NOMO-1 treated with dmso at 0.1 percent for 144 hours (cell line): ENCODE data around the gene PPM1F.

Source experiments
- DNase-seq: peaks from one replicate; lab custom pipeline; 2025; ENCODE audit not compliant: unreplicated experiment; lab: John Stamatoyannopoulos, UW

Gene PPM1F

DNA sequence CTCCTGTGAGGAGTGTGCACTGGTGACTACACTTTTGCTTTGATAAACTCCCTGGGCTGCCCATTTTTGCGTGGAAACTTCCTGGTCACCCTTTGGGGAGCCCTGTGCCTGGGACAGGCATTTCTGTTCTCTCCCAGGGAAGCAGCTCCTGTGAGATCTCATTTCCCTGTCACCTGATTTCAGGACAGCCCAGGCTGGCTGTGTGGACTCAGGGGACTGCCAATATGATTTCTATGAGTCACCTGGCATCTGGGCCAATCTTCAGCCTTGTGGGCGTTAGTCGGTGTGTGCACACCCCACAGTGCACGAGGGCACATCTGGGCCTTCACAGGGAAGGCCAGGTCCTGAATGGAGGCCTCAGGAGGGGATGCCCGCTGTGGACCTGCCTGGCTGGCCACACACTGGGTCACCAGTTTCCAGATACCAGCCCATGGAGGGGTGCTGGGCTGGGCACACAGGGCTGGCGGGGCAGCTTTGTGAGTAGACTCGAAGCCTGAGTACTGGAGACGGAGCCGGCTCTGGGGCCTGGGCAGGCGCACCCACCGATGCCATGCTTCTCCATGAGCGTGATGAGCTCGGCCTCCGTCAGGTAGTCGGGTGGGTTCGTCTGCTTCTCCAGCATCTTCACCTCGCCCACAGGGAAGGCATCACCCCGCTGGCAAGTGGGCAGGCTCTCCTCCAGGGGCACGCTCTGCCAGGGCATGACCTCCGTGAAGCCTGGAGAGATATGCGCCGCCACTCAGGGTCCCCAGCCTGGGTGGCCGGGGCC, 9.4 kb upstream of the PPM1F start:
- DNase-seq = no peak

DNA sequence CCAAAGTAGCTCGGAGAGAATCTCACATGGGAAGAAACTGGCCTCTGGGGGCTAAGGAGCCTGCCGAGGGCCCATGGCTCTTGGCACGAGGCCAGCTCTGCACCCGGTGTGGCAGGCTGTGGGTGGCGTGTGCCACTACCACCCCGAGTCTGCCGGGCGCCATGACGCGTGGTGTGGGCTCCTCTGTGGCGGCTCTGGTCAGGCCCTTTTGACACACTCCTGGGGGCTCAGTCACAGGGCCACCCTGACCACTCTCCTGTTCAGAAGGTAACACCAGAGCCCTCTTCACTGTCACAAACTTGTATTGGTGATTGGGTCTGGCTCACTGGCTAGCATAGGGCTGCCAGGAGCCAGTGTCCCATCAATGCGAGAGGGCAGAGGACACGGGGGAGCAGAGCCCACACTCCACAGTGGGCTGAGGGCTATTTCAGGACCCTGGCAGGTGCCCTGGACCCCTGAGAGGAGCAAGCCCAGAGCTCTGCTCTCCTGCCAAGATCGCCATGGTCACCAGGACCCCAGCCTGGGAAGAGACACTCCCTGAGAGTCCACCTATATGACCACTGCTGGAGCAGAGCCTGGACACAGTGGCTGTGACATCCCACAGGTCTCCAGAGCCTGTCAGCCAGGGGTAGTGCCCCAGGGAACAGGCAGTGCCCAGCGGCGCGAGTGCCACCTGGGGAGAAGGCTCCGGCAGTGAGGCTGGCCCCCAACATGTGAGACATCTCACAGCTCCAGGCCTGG, 8.6 kb upstream of the PPM1F start:
- no peak for DNase-seq

DNA sequence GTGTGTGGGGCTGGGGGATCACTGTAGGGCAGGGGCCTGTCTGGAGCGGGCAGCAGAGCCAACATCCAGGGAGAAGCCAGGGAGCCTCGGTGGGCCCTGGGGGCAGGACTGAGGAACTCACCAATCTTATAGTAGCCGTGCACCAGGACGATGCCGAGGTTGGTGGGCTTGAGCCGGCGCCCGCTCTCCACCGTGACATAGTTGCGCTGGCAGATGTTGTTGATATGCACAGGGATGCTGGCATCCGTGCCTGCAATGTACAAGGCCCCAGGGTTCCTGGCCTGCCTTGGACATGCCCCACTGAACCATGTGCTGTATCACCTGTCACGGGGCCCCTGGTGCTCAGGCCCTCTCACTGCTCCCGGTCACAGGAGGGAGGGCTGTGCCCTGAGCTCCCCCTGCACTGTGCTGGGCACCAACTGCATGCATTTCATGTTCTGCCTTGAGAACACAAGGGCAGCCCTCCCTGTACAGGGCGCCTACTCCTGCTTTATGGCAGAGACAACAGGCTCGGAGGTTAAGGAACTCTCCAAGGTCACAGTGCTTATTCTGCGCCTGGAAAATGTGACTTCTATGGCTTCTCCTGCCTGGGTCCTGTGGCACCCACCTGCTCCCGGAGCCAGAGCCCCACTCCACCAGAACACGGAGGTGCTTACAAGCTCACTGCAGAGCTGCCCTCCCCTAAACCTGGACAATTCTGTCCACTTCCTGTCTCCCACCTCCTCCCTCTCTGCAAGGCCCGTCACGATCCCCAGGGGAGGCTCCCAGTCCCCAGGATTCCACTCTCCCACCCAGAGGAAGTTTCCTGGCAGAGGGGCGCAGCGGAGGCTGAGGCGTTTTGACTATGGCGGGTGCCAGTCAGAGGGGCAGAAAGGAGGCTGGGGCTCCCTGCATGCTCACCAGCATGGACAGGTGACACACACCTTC, 7.8 kb upstream of the PPM1F start:
- DNase-seq = no peak

DNA sequence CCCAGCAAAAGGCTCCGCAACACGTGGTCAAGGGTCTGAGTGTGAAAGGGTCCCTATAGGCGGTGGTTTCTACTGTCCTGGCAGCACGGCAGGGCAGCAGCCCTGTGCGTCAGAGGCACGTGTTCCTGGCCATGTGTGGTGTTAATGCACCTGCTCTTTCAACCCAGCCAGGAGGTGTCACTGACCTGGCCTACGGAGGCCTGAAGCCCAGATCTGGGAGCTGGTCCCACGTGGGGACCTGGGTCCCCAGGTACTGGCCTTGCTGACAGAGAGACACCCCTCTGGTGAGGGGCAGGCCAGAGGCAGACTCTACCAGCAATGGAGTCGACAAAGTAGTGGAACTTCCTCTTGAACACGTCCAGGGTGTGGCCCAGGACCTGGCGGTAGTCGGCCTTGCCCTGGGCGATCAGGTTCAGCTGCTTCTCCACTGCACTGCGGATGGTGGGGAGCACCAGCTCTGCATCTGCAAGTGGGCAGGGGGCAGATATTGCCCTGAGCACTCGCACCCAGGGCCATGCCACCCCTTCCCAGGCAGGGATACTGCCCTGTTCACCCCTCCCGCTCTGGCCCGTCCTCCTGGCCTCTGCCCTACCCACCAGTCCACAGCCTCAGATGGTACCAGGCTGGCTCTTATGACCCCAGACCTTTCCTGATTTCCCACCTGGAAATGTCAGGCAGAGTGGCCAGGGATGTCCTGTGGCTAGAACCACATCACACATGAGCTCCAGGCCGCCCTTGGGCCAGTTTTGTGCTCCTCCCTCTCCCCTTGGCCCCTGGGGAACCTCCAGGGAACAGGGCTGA, 6.8 kb upstream of the PPM1F start:
- no peak for DNase-seq

DNA sequence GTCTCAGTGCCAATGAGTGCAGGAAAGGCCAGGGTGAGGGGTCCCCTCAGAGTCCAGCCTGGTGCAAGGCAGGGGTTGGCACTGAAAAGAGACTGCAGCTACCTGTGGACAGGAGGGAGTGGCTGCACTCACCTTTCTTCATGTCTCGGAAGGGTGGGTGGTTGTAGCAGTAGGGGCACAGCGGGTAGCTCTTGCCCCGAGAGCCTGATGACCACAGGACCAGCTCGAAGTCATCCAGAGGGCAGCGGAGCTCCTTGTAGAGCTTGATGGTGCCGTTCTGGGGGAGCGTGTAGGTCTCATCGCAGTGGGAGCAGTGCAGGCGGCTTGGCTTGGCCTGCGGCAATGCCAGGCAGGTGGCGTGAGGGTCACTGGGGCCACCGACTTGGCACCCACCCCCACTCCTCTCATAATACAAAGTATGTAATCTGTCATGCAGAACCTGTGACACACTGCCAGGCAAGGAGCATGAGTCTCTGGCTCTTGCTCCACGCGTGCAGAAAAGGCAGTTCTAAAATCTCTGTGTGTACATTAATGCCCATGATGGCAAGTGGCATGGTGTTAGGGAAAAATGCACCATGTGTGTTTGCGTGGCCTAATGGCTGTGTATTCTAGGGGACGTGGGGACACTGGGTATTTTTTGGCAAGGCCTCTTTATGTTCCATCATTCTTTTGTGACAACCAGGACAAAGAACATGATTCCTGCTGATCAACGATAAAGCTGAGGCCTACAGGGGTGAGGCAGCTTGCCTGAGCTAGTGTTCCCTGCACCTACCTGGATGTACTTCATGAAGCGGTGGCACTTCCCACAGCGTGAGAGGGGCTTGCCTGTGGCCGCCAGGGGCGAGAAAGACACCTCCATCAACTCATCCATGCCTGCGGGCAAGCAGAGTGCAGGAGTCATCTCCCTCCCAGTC, 6.0 kb upstream of the PPM1F start:
- DNase-seq = no peak

DNA sequence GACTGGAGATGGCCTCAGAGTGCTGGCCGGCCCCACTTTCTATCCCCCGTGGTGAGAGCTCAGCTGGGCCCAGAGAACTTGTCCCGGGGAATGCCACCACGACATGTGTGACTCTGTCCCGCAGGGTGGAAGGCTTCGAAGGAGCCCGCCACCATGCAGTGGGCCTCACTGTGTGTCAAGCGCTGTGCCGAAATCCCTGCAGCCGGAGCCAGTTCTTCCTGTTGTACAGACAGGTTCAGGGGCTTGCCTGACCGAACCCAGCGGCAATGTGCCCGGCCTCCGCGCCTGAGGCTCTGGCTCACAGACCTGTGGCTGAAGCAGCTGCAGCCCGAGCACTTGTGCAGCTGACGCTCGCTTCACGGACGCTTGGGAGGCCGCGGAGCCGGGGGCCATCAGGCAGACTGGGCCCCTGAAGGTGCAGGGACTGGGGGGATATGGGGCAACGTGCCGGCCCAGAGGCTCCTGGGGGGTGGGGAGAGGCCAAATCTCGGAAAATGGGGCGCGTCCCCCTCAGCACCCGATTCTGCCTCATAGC, 650 bp downstream of the PPM1F start:
- DNase-seq = peak; percentile 6

DNA sequence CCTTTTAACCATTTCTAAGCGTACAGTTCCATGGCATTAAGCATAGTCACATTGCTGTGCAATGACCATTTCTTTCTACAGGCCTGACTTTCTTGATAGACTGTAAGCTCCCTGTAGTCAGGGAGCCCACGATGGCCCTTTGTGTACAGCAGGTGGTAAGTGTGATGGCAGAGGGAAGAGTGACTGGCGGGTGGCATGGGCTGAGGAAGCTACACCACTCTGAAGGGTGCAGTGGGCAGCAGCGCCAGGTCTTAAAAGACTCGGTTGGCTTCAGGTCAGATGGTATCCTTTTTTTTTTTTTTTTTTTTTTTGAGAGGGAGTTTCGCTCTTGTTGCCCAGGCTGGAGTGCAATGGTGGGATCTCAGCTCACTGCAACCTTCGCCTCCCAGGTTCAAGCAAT, 1.6 kb downstream of the PPM1F start:
- no peak for DNase-seq

DNA sequence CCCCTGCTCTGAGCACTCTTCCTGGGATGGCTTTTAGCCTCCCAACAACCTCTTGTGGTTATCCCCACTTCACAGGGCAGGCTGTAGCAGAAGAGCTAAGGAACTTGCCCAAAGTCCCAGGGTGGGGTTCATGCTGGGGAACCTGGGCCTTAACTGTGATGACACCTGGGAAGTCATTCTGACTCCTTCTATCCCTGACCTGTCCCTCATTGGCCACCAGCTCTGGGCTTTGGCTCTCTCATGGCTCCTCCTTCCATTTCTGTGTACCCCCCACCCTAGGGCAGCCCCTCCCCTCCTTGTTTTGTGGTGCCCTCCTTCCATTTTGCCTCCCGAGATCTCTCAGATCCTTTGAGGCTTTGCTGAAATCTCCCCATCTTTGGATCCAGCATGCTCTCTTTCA, 2.7 kb downstream of the PPM1F start:
- no peak for DNase-seq

DNA sequence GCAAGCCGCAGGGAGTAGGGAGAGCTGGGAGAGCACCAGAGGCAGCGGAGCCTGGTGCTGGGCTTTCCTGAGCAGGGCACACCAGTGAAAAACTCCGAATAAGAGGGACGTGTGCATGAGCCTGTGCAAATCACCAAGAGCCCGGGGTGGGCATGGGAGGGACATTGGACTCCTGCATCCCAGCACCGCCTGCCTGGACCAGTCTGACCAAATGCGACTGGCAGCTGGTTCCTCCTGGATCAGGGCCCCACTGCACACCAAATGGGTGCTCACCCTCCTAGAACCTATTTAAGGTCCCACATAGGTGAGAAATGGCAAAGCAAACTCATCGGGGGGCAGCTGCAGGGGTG, 3.1 kb downstream of the PPM1F start:
- no peak for DNase-seq

DNA sequence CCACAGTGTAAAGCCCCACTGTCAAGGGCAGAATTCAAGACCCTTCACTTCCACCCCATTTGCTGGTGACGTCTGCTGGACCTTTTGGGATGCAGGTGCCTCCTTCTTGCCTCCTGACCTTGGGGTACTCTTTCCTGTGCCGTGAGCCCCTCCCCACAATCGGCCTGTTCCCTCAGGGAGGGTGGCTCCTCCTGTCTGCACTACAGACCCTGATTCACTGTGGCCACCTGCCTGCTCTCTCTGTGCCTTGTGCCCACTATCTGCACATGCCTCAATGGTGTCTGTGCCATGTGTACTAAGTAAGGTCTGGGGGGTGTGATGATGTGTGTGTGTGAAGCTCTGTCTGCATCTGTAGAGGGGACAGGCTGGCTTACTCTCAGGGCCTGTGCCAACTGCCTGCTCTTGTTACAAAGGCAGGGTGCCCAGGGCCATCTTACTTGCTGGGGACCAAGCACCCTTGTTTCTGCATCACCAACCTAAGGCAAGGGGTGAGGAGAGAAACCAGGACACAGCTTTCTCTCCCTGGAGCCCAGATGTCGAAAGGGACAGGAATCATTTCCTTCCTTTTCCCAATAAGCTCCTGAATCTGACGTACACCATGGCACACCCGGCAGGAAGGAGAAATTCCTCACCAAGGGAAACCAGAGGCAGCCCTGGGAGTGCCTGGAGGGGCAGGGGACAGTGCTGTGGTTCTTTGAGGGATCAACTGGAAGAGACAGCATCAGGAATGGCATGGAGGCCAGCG, 3.7 kb downstream of the PPM1F start:
- no peak for DNase-seq

DNA sequence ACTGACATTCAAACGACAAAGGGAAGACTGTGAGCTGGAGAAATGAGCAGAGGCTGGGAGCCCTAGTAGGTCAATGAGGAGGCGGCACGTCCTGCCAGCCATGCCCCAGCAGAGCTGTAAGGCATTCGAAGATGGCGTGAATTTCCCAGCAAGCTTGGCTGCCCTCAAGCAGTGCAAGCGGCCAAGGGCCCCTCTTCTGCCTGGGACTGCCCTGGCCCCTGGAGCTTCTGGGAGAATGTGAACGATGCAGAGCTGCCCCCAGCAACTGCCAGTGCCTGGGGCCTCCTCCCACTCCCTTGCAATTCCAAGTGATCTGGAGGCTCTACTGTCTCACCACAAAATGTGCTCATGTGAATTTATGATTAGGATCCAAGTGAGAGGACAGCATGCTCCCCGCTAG, 4.3 kb downstream of the PPM1F start:
- DNase-seq = no peak

DNA sequence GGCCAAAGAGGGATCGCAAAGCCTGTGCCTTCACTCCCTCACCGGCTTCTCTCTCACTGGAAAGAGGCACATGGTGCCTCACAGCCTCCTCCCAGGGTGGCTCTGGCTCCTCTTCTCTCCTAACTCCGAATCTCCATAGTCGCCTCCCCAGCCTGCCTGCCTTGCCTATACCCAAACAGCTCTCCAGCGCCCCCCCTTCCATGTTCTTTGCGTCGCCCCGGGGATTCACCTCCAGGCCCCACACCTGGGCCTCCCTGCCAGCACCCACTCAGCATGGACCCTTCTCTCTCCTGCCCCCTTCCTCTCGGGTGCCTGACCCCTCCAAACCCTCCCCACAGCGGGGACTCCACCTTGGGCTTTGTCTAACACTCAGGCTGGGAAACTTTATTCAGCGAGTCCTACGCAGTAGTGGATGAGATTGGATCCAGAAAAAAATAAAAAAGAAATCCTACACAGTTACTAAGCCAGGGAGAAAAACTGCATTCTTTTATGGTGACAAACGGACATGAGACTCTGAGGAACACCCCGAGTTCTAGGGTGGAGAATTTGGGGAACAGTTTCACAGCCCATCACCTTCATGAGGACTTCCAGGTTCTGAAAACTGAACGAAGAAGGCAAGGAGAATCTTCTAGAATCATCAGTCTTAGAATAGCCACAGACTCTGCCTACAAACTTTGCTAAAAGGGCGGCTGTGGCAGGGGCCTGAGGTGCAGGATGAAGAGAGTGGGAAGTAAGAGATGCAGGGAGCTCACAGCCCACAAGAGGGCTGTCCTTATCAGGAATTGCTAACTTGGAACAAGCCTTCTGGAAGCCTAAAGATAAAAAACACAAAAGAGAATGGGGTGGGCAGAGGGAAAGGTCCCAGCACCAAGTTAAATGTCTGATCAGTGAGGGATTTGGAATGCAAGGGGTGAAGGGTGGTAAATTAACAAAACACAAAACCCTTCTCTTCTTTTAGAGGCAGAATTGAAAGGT, 5.3 kb downstream of the PPM1F start:
- no peak for DNase-seq

DNA sequence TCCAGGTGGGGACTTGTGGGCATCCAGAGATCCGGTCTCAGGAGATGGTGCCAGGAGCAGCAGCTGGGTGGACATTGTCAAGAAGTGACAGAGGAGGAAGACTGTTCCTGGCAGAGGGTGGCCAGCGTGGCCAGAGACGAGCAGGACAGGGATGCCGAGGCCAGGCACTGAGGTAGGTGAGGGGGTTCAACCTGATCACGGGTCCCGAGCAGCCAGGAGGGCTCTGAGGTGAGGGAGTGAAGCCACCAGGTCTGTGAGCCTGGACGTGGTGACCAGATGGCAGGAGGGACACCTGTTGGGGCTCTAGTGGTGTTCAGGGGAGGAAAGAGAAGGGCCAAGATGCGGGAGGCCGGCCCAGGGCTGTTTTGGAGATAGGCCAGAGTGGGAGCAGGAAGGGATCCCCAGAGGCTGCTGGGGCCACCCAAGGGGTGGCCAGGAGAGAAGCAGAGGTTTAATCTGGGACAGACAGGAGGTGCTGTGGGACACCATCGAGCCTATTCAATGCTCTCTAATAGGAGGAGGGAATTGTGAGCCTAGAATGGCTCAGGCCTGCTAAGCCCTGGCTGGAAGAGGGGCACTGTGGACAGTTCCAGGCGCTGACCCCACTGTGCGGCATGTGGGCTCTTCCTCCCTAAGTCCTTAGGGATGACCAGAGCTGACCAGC, 6.3 kb downstream of the PPM1F start:
- DNase-seq = no peak

DNA sequence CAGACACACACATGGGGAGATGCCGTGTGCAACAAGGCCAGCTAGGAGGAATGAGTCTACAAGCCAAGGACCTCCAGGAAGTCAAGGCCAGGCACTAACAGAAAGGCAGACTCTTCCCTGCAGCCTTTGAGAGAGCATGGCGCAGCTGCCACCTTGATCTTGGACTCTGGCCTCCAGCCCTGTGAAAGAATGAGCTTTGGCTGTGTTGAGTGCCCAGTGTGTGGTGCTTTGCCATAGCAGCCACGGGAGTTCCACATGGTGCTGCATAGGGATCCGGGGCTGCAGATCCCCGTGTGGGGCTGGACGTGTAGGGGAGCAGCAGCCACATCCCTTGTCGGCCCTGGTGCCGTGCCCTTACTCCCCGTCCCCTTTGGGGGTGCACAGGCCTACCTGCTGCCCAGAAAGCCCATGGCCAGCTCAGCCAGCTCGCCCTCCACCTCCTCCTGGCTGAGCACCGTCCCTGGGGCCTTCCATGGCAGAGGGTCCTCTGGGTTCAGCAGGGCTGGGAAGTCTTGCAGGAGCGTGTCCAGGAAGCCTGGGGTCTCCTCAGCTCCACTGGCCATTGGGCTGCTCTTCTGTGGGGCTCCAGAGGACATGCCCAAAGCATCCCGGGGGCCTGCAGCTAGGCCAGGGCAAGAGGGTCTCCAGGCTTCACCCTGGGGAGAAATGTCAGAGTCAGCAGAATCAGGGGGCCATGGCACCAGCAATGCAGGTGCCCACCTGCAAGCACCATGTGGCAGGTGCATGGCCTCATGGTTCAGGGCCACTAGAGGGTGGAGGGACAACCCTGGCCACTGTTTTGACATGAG, 7.0 kb downstream of the PPM1F start:
- no peak for DNase-seq

DNA sequence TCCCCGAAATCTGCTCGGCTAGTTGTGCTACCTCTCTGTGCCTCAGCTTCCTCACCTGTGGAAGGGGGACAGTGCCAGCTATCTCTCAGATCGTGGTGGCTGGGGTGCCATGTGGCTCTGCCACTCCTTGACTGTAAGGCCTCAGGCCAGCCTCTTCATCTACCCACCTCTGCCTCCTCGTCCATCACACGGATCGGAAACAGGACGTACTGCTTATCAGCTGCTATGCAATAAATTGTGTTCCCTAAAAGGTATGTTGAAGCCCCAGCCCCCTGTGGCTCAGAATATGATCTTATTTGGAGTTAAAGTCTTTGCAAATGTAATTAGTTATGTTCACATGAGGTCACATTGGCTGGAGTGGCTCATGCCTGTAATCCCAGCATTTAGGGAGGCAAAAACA, 7.8 kb downstream of the PPM1F start:
- no peak for DNase-seq
